Small intestine (tissue), 7 donors: ENCODE results near the gene NKD2. TPM values are rescaled to one million over a fixed set of nuclear protein-coding genes. Genes with fewer than 3 reads are reported as not detected.

Experiments
- DNase-seq, 2 donors: peaks; one replicate each; pipeline versions ENCODE4 v3.0.0 to v3.0.0-alpha.2; 2013
- FAIRE-seq: peaks from 2 replicates; lab custom pipeline; 2012; peaks lifted over from hg19 to GRCh38; lab: Jason Lieb, UNC
- H3K27ac ChIP-seq, 3 donors: one replicate each; pipeline ENCODE4 v1.5.1; 2013; ENCODE audit warnings: low read length in 2 of 3, mild to moderate bottlenecking in 2 of 3, control low read depth in 1 of 3, inconsistent platforms in 1 of 3, low read depth in 1 of 3, moderate library complexity in 1 of 3
- H3K27me3 ChIP-seq, 3 donors: one replicate each; pipeline ENCODE4 v1.6.1; 2013; ENCODE audit warnings: low read length in 3 of 3, inconsistent platforms in 1 of 3; ENCODE audit not compliant: control insufficient read depth in 3 of 3, insufficient read depth in 3 of 3
- H3K36me3 ChIP-seq, 3 donors: one replicate each; pipeline ENCODE4 v1.6.1; 2013; ENCODE audit warnings: low read length in 3 of 3, inconsistent platforms in 1 of 3, low read depth in 1 of 3, mild to moderate bottlenecking in 1 of 3, moderate library complexity in 1 of 3; ENCODE audit not compliant: control insufficient read depth in 3 of 3, insufficient read depth in 2 of 3
- H3K4me1 ChIP-seq, 3 donors: one replicate each; pipeline ENCODE4 v1.6.1; 2013; ENCODE audit warnings: low read length in 2 of 3, inconsistent platforms in 1 of 3, low read depth in 1 of 3, mild to moderate bottlenecking in 1 of 3, moderate library complexity in 1 of 3; ENCODE audit not compliant: control insufficient read depth in 3 of 3, insufficient read depth in 2 of 3
- H3K4me3 ChIP-seq, 3 donors: one replicate each; pipeline ENCODE4 v1.5.1; 2013; ENCODE audit warnings: low read length in 3 of 3, control low read depth in 1 of 3, inconsistent platforms in 1 of 3, low read depth in 1 of 3, mild to moderate bottlenecking in 1 of 3, moderate library complexity in 1 of 3
- H3K9me3 ChIP-seq, 2 donors: one replicate each; pipeline ENCODE4 v1.6.1; 2013; ENCODE audit warnings: low read depth in 1 of 2, low read length in 1 of 2; ENCODE audit not compliant: control insufficient read depth in 2 of 2, insufficient read depth in 1 of 2
- WGBS, 3 donors: extraction: QIAGEN DNeasy Blood & Tissue Kit; methylation state at CpG; one replicate each; pipeline ENCODE4 v1.1.7; 2013; 5-methylcytosine and 5-hydroxymethylcytosine counted together
- polyA plus RNA-seq, 4 donors: library from polyadenylated mRNA; stranded (reverse) in 3 of 4; unstranded in 1 of 4; fragments of 200-250 nt in 3 of 4; fragments of 120-200 nt in 1 of 4; gene quantifications; one replicate each; pipeline versions ENCODE4 v1.2.1 to v1.2.3, GENCODE V29; 2013
- donor health status: healthy with polysubstance abuse.
- donor health status: control.
- donor health status: control.
- donor health status: Bipolar disorder and iron deficiency.
- donor health status: healthy.

Gene NKD2
- polyA plus RNA-seq, 4 donors: 0.22 to 11.9 (median 2.2) TPM

GRCh38 chr5:981456-981855, 27.1 kb upstream of the NKD2 start:
- FAIRE-seq: no peak
- Histone ChIP-seq H3K9me3 (peaks cover 0 to 7% of the 10 kb centered on the region in 2 donors), H3K36me3 (no peaks in the 10 kb centered on the region), H3K4me3 (no peak overlapping the region), H3K27me3 (peaks cover 0 to 2% (median 0%) of the 10 kb centered on the region in 3 donors), H3K4me1 (no peaks in the 10 kb centered on the region), H3K27ac (no peak overlapping the region)
- DNase-seq: no peak
- WGBS, 3 donors: 82 to 84% (median 83%) methylated on average over 4 to 7 of the region's 7 CpGs

DNA sequence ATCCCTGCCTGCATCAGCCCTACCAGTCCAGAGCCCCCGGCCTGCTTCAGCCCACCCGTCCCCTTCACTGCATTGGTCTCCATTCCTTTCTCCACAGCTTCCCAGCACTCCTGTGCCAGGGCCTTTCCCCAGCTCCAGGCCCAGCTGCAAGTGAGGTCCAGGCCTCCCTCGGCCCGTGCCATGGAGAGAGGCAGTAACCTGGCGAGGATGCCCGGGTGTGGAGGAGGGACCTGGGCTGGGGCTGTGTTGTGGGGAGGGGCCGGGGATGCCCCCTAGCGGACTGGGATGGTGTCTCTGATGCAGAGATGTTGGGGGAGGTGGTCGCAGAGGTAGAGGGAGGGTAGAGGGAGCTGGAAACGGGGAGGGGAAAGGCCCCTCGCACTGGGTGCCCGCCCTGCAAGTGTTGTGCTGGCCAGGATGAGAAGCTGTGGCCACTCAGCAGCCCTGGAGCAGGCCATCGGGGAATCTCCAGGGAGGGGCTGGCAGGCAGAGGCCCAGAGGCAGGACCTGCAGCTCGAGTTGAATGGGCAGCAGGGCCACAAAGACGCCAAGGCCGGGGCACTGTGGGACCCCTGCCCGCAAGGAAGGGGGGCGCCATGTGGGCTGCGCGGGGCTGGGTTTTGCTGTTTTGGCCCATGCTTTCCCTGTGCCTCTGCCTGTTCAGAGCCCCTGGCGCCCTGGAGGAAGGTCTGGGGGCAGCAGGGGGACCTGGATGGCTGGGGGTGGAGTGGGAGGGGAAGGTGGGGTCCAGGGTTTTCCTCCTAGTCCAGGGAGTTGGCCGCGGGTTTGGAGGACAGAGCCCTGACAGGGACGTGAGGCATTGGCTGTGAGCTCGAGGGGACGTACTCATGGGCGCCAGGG, 26.0 kb upstream of the NKD2 start:
- Histone ChIP-seq H3K9me3 (peaks cover 0 to 8% of the 10 kb centered on the region in 2 donors), H3K27ac (no peak overlapping the region), H3K4me3 (no peak overlapping the region), H3K36me3 (no peaks in the 10 kb centered on the region), H3K4me1 (no peaks in the 10 kb centered on the region), H3K27me3 (peaks cover 0 to 2% (median 0%) of the 10 kb centered on the region in 3 donors)
- 56 to 70% (median 60%) methylated on average over 21 to 27 of the region's 27 CpGs for WGBS, 3 donors
- FAIRE-seq: no peak
- DNase-seq: no peak

- FAIRE-seq (no peak), DNase-seq (no peak)
- Histone ChIP-seq H3K27ac (no peak overlapping the region), H3K27me3 (peaks cover 0 to 1% (median 0%) of the 10 kb centered on the region in 3 donors), H3K4me3 (no peak overlapping the region), H3K9me3 (peaks cover 0 to 9% of the 10 kb centered on the region in 2 donors), H3K36me3 (no peaks in the 10 kb centered on the region), H3K4me1 (no peaks in the 10 kb centered on the region)
- WGBS, 3 donors: 72 to 90% (median 82%) methylated on average over 7 of the region's 7 CpGs
Measured at GRCh38 chr5:983238-983524, 25.4 kb upstream of the NKD2 start.

- no peak for FAIRE-seq
Measured at GRCh38 chr5:983568-983967, 25.0 kb upstream of the NKD2 start.

GRCh38 chr5:984774-985173, 23.8 kb upstream of the NKD2 start:
- H3K36me3 ChIP-seq: no peaks in the 10 kb centered on the region

More at GRCh38 chr5:983568-983967, 25.0 kb upstream of the NKD2 start:
- Histone ChIP-seq H3K36me3 (no peaks in the 10 kb centered on the region), H3K9me3 (peaks cover 0 to 11% of the 10 kb centered on the region in 2 donors), H3K4me1 (no peaks in the 10 kb centered on the region), H3K4me3 (no peak overlapping the region), H3K27me3 (no peaks in the 10 kb centered on the region), H3K27ac (no peak overlapping the region)
- no peak for DNase-seq

DNA sequence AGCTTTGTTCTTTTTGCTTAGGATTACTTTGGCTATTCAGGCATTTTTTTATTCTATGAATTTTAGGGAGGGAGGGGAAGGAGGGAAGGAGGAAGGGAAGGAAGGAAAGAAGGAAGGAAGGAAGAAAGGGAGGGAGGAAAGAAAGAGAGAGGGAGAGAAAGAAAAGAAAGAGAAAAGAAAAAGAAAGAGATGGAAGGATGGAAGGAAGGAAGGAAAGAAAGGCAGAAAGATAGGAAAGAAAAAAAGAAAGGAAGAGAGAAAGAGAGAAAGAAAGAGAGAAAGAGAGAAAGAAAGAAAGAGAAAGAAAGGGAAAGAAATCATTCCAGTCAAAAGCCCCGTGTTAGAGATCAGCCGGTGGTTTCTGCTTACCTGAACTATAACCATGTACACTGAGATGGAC, 20.8 kb upstream of the NKD2 start:
- H3K4me1 ChIP-seq: no peaks in the 10 kb centered on the region
- DNase-seq (no peak), FAIRE-seq (no peak)
- peaks cover 0 to 2% (median 0%) of the 10 kb centered on the region in 3 donors for H3K27me3 ChIP-seq
- 38 to 70% (median 45%) methylated on average over 2 of the region's 2 CpGs for WGBS, 3 donors
- no peak overlapping the region for H3K27ac ChIP-seq
- H3K4me3 ChIP-seq: no peak overlapping the region
- no peaks in the 10 kb centered on the region for H3K36me3 ChIP-seq
- peaks cover 0 to 11% of the 10 kb centered on the region in 2 donors for H3K9me3 ChIP-seq

More at GRCh38 chr5:984774-985173, 23.8 kb upstream of the NKD2 start:
- DNase-seq: no peak
- Histone ChIP-seq H3K9me3 (peaks cover 0 to 11% of the 10 kb centered on the region in 2 donors), H3K4me1 (no peaks in the 10 kb centered on the region), H3K27me3 (no peaks in the 10 kb centered on the region), H3K4me3 (no peak overlapping the region), H3K27ac (no peak overlapping the region)
- WGBS, 3 donors: 77 to 86% (median 82%) methylated on average over 3 of the region's 3 CpGs
- FAIRE-seq: no peak

- no peak for DNase-seq
- no peak for FAIRE-seq
Measured at GRCh38 chr5:988322-988721, 20.3 kb upstream of the NKD2 start.

GRCh38 chr5:989961-990530, 18.6 kb upstream of the NKD2 start:
- Histone ChIP-seq H3K4me1 (peaks cover 0 to 10% (median 0%) of the 10 kb centered on the region in 3 donors), H3K9me3 (peaks cover 0 to 11% of the 10 kb centered on the region in 2 donors), H3K27ac (peak overlapping the region in 1 of 3 donors; percentile 83), H3K4me3 (no peak overlapping the region), H3K27me3 (peaks cover 0 to 3% (median 0%) of the 10 kb centered on the region in 3 donors), H3K36me3 (no peaks in the 10 kb centered on the region)
- 37 to 47% (median 46%) methylated on average over 14 of the region's 14 CpGs for WGBS, 3 donors
- DNase-seq: peak in 1 of 2 donors; percentile 43
- FAIRE-seq: no peak

More at GRCh38 chr5:988322-988721, 20.3 kb upstream of the NKD2 start:
- 72 to 77% (median 74%) methylated on average over 6 of the region's 6 CpGs for WGBS, 3 donors
- peaks cover 0 to 11% of the 10 kb centered on the region in 2 donors for H3K9me3 ChIP-seq
- no peaks in the 10 kb centered on the region for H3K36me3 ChIP-seq
- no peak overlapping the region for H3K4me3 ChIP-seq
- no peaks in the 10 kb centered on the region for H3K4me1 ChIP-seq
- H3K27me3 ChIP-seq: peaks cover 0 to 3% (median 0%) of the 10 kb centered on the region in 3 donors
- no peak overlapping the region for H3K27ac ChIP-seq
